Thyroid gland (tissue), 4 donors: ENCODE measurements around the gene SERPINC1.

Source experiments
- CTCF ChIP-seq, 6 experiments: fragments of 200-600 bp in 3 of 6; fragments of 450-650 bp in 3 of 6; sonication (generic) in 3 of 6; IDR thresholded peaks; one replicate each; pipeline ENCODE4 v1.5.1; 2016 to 2019; ENCODE audit warnings: antibody characterized with exemption in 6 of 6, mild to moderate bottlenecking in 2 of 6, inconsistent platforms in 1 of 6, moderate library complexity in 1 of 6
- POLR2A ChIP-seq, 2 donors: fragments of 450-650 bp; IDR thresholded peaks; one replicate each; pipeline ENCODE4 v1.6.1; 2017; ENCODE audit warnings: antibody characterized with exemption in 2 of 2, mild to moderate bottlenecking in 2 of 2, moderate library complexity in 1 of 2

GRCh38 chr1:173884701-173885100 lies 32.4 kb downstream of the SERPINC1 start:
- TF ChIP-seq CTCF (IDR thresholded peaks at IDR 0.05) (no peak), POLR2A (IDR thresholded peaks at IDR 0.05) (no peak)
